KOPT-K1 (cell line): ENCODE measurements around the gene CNOT10.
A peak's percentile ranks its signal among the peaks of the same experiment; 100 is the strongest.

Experiments used
- H3K27ac ChIP-seq: fragments of 200-600 bp; sonication (generic); 2 replicates; pipeline ENCODE4 v1.5.1; 2016; ENCODE audit warnings: antibody characterized with exemption, mild to moderate bottlenecking, low read depth, low read length; ENCODE audit not compliant: poor library complexity, severe bottlenecking
- H3K36me3 ChIP-seq: fragments of 200-600 bp; sonication (generic); 2 replicates; pipeline ENCODE4 v1.5.1; 2017; ENCODE audit warnings: antibody characterized with exemption, mild to moderate bottlenecking, low read length, moderate library complexity; ENCODE audit not compliant: insufficient read depth
- H3K9me3 ChIP-seq: fragments of 200-600 bp; sonication (generic); 2 replicates; pipeline ENCODE4 v1.5.1; 2017; ENCODE audit warnings: antibody characterized with exemption, low read length, mild to moderate bottlenecking; ENCODE audit not compliant: insufficient read depth, poor library complexity, severe bottlenecking

Gene CNOT10

DNA sequence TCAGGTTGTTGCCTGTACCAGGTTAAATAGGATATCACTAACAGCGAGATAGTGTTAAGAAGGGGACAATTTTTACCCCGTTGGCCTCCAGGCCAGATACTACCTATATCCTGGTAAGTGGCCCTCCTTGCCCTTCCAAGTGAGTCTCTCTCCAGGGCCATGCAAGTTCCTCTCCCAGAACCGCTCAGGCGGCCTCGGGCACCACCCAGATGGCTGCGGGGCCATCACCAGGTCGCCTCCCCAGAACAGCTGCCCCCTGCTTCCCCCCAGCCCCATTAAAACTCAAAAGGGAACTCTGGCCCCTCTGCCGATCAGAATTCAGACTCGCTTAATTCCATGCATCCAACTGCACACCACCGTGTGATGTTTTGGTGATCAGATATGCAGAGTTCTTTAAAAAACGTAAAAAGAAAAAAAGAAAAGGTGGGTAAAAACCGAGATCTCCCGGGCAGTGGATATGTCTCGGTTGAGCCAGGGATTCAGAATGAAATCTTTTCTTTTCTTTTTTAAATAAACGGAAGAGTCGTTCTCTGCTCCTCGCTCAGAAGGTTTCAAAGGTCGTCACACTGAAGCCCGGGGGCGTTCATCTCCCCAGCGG is 131.0 kb downstream of the CNOT10 start:
- H3K27ac ChIP-seq = peak overlapping the region; percentile 68
- peaks cover 28% of the 10 kb centered on the region for H3K9me3 ChIP-seq
- no peaks in the 10 kb centered on the region for H3K36me3 ChIP-seq

DNA sequence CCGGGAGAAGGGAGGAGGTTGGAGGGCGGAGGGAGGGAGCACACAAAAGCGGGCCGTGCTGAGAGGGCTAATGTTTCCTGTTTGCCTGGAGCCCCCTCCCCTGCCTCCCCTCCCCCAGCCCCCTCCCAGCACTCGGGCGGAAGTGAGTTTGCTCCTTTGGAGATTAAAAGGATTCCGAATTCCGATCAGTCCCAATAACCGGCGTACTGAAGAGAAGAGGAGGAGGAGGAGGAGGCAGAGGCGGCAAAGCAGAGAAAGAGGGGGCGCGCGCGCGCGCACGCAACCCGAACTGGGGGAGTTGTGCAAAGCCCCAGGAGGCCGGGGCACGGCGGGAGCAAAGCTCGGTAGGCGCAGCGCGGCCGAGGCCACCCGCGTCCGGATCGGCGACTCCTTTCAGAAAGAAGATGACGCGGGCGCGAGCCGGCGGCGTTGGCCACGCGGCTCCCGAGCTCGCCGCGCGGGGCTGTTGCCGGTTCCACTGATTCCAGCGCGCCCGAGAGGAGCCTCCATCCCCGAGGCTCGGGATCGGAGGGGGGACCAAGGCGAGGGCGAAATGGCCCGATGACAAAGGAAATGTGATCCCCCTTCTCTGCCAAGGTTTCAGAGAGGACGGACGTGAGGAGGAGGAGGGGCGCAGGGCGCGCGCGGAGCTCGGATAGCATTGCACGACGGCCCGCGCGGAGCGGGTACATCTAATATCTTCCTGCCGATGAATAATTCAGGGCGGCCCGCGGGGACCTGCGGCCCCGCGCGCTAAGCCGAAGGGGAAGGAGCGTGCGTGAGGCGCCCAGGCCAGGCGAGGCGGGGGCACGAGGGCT is 131.7 kb downstream of the CNOT10 start:
- Histone ChIP-seq H3K9me3 (peaks cover 28% of the 10 kb centered on the region), H3K27ac (peak overlapping the region; percentile 68)

DNA sequence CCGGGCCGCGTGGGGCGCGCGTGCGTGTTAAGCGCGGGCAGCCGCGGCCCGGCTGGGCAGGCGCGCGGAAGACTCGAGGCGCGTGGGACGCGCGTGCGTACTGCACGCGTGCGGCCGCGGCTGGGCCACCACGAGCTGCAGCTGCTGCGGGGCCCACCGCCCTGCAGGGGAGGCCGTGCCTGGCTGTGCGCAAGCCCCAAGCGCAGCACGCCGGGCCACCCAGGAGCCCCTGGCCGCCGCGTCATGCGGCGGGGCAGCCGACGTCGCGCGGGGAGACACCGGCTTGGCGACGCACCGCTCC is 132.2 kb downstream of the CNOT10 start:
- Histone ChIP-seq H3K27ac (no peak overlapping the region), H3K9me3 (peaks cover 28% of the 10 kb centered on the region), H3K36me3 (no peaks in the 10 kb centered on the region)

More for the DNA sequence above, 131.7 kb downstream of the CNOT10 start:
- no peaks in the 10 kb centered on the region for H3K36me3 ChIP-seq

DNA sequence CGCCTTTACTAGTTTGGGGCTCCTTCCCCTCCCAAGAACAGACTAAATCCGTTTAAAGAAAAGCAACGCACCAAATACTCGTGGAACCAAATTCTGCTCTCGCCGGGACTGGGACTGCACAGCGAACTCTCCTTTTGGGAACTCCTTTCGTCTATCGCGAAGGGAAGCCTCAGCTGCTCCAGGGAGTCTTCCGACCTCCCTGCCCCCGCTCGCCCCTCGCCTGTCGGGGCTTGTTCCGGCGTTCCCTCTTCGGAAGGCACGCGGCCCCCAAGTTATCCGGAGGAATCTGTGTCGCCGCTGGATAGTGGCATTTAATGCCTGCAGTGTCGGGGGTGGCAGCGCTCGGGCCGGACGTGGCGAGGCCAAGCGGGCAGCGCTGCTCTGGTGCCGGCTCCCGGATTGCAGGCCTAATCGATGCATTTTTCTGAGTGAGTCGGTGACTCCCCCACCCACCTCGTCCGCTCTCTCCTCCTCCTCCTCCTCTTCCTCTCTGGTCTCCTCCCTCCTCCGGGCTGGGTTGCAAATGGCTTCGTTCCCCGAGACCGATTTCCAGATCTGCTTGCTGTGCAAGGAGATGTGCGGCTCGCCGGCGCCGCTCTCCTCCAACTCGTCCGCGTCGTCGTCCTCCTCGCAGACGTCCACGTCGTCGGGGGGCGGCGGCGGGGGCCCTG is 132.7 kb downstream of the CNOT10 start, which contains the start of gene TRIM71:
TRIM71 (plus strand) TSS at position 440 of the 671 bp plus-strand sequence; CDS start at position 524, 84 bp downstream.
- peaks cover 28% of the 10 kb centered on the region for H3K9me3 ChIP-seq
- peak within 1 kb of the TSS; percentile 68 for H3K27ac ChIP-seq
- no peaks in the 10 kb centered on the region for H3K36me3 ChIP-seq

GRCh38 chr3:32818229-32818969 is 133.4 kb downstream of the CNOT10 start:
- Histone ChIP-seq H3K9me3 (peaks cover 28% of the 10 kb centered on the region), H3K36me3 (no peaks in the 10 kb centered on the region), H3K27ac (no peak overlapping the region)

- Histone ChIP-seq H3K9me3 (peaks cover 28% of the 10 kb centered on the region), H3K27ac (no peak overlapping the region), H3K36me3 (no peaks in the 10 kb centered on the region)
Measured at GRCh38 chr3:32818970-32819511, 134.1 kb downstream of the CNOT10 start.

GRCh38 chr3:32819551-32820348 is 134.8 kb downstream of the CNOT10 start:
- Histone ChIP-seq H3K36me3 (no peaks in the 10 kb centered on the region), H3K27ac (no peak overlapping the region)

DNA sequence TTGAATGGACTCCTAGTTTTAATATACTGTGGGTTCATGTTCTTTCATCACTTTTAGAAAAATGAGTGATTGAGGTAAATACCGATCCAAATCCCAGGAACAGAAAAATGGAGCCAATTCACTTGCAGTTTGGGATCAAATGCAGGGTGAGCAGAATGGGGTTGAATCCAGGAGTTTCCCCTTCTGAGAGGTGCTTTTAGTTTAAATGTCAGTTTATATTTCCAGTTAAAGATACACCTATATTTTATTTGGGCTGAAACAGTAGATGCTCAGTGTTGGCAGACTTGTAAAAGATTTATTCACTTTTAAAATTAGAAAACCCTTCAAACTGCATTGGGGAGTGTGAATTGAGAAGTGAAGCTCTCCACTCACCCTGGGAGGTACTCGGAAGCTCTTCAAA is 135.4 kb downstream of the CNOT10 start:
- H3K36me3 ChIP-seq = no peaks in the 10 kb centered on the region
- H3K9me3 ChIP-seq = peaks cover 28% of the 10 kb centered on the region
- H3K27ac ChIP-seq = no peak overlapping the region

More at GRCh38 chr3:32819551-32820348, 134.8 kb downstream of the CNOT10 start:
- peaks cover 28% of the 10 kb centered on the region for H3K9me3 ChIP-seq

DNA sequence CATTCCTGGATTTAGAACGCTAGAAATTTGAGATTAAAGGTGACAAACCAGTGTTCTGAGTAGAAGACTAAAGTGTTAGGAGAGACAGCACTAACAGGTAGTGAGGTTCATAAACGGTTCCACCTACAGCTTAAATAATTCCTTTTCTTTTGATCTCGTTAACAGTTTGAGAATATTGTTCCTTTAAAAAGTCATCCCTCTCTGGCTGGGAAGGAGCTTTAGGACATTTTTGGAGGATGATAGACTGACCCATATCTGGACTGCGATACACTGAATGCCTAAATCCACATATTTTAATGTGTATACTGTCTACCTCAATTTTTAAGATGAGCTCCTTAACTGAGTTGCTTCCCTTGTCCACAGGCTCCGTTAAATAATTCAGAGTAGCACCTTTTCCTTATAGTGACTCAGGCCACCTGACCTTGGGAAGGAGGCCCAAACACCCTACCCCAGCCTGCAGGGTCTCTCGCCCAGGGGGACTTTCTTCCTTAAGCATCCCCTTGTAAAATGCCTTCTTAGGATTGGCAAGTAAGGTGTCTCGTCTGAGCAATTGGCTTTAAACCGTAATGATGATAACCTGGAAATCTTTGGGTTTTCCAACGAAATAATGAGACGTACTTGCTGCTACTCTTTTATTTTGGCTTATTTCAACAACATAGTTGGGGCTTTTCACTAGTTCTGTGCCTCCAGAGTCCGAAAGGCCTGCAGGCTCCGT is 136.1 kb downstream of the CNOT10 start:
- no peak overlapping the region for H3K27ac ChIP-seq
- no peaks in the 10 kb centered on the region for H3K36me3 ChIP-seq

DNA sequence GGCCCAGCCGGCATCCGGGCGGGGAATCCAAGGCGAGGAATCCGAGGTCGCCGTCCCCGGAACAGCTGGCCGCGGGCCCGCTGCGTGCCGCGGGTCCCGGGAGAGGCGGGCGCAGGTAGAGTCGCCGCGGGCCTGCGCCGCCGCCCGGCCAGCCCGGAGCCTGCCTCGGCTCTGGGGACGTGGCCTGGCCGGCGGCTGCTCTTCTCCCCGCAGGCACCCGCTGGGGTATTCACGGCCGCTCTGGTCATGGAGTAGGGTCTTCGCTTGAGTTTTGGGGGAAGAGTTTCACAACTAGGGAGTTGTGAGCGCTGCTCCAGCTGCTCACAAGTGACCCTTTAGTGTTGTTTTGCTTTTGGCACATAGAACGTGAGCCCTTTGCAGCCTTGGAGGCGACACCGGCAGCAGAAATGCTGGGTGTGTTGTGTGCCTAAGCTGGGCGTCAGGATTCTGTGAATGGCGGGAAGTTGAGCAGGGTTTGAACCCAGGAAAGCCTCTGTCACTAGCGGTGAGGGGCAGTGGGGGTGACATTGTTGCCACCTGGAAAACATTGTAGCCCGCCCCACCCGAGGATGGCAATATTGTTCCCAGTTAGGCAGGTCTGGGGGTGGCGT is 136.8 kb downstream of the CNOT10 start:
- Histone ChIP-seq H3K27ac (no peak overlapping the region), H3K36me3 (no peaks in the 10 kb centered on the region), H3K9me3 (peaks cover 28% of the 10 kb centered on the region)

More for the DNA sequence above, 136.1 kb downstream of the CNOT10 start:
- peaks cover 28% of the 10 kb centered on the region for H3K9me3 ChIP-seq

GRCh38 chr3:32822609-32823498 is 137.9 kb downstream of the CNOT10 start:
- H3K36me3 ChIP-seq = no peaks in the 10 kb centered on the region
- no peak overlapping the region for H3K27ac ChIP-seq
- peaks cover 21% of the 10 kb centered on the region for H3K9me3 ChIP-seq
